KMS-11 (cell line): Measurements from ENCODE around the gene NSD1.

ENCODE experiments used
- H2AFZ ChIP-seq: fragments of 200-600 bp; sonication (generic); 2 replicates; pipeline ENCODE4 v1.6.1; 2016; ENCODE audit warnings: antibody characterized with exemption, mixed run types, low read depth
- H3K27ac ChIP-seq: fragments of 200-600 bp; sonication (generic); 2 replicates; pipeline ENCODE4 v1.6.1; 2016; ENCODE audit warnings: mild to moderate bottlenecking, mixed run types
- H3K27me3 ChIP-seq: fragments of 200-600 bp; sonication (generic); 2 replicates; pipeline ENCODE4 v1.6.1; 2017; ENCODE audit warnings: mild to moderate bottlenecking, low read depth, mixed run types, moderate library complexity; ENCODE audit not compliant: insufficient read depth
- H3K36me3 ChIP-seq: fragments of 200-600 bp; sonication (generic); 2 replicates; pipeline ENCODE4 v1.6.1; 2017; ENCODE audit warnings: mild to moderate bottlenecking, mixed run types; ENCODE audit not compliant: insufficient read depth
- H3K4me1 ChIP-seq: fragments of 200-600 bp; sonication (generic); 2 replicates; pipeline ENCODE4 v1.6.1; 2016; ENCODE audit warnings: mild to moderate bottlenecking, low read depth, mixed run types; ENCODE audit not compliant: poor library complexity, severe bottlenecking
- H3K4me2 ChIP-seq: fragments of 200-600 bp; sonication (generic); 2 replicates; pipeline ENCODE4 v1.7.0; 2016; ENCODE audit warnings: mild to moderate bottlenecking, mixed run types
- H3K4me3 ChIP-seq: fragments of 200-600 bp; sonication (generic); IDR thresholded peaks from 2 replicates; pipeline ENCODE4 v1.6.1; 2017; ENCODE audit warnings: low read depth, low read length, mixed read lengths; ENCODE audit not compliant: insufficient read depth
- H3K79me2 ChIP-seq: fragments of 200-600 bp; sonication (generic); 2 replicates; pipeline ENCODE4 v1.6.1; 2016; ENCODE audit warnings: low read depth, mixed run types; ENCODE audit not compliant: insufficient read depth
- H3K9ac ChIP-seq: fragments of 200-600 bp; sonication (generic); 2 replicates; pipeline ENCODE4 v1.6.1; 2016; ENCODE audit warnings: mild to moderate bottlenecking, mixed run types
- H4K20me1 ChIP-seq: fragments of 200-600 bp; sonication (generic); 2 replicates; pipeline ENCODE4 v1.6.1; 2016; ENCODE audit warnings: mild to moderate bottlenecking, mixed run types; ENCODE audit not compliant: insufficient read depth
- CTCF ChIP-seq: fragments of 200-600 bp; sonication (generic); conservative IDR thresholded peaks from 2 replicates; pipeline ENCODE4 v1.6.1; 2017; ENCODE audit warnings: low read depth, mild to moderate bottlenecking, antibody characterized with exemption, low read length, moderate library complexity, mixed read lengths

Gene NSD1

DNA sequence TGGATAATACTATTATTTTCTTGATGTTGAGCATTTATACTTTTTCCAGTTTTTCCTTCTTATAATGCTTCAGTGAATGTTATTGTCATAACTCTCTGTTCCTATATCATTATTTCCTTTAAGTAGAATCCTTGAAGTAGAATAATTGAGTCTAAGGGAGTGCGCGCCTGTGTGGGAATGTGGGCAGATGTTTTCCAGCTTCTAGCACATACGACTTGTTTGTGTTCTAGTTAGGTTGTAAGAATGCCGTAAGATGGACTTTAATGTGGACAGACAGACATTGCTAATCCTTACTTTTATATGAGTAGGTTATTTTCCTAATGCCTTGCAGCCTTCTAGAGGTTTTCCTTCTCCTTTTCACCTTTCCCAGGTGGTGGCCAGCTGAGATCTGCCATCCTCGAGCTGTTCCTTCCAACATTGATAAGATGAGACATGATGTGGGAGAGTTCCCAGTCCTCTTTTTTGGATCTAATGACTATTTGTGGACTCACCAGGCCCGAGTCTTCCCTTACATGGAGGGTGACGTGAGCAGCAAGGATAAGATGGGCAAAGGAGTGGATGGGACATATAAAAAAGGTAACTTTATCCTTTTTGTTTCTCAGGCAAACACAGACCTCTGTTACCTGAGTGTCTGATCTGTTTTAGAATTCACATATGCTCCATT, 135.8 kb downstream of the NSD1 start:
- Histone ChIP-seq H3K27ac (no peak overlapping the region), H3K4me1 (no peaks in the 10 kb centered on the region), H3K4me2 (no peak overlapping the region), H3K27me3 (no peaks in the 10 kb centered on the region), H3K9ac (no peak overlapping the region), H4K20me1 (no peaks in the 10 kb centered on the region), H2AFZ (no peak overlapping the region), H3K79me2 (no peaks in the 10 kb centered on the region), H3K36me3 (no peaks in the 10 kb centered on the region), H3K4me3 (no peak overlapping the region)
- no peak for TF ChIP-seq CTCF

GRCh38 chr5:177269976-177270375, 136.4 kb downstream of the NSD1 start:
- no peaks in the 10 kb centered on the region for H3K79me2 ChIP-seq
- H3K4me3 ChIP-seq = no peak overlapping the region
- no peak overlapping the region for H2AFZ ChIP-seq
- TF ChIP-seq CTCF = no peak
- H4K20me1 ChIP-seq = no peaks in the 10 kb centered on the region
- no peaks in the 10 kb centered on the region for H3K27me3 ChIP-seq
- no peak overlapping the region for H3K27ac ChIP-seq
- no peak overlapping the region for H3K9ac ChIP-seq
- H3K4me1 ChIP-seq = no peaks in the 10 kb centered on the region
- H3K4me2 ChIP-seq = no peak overlapping the region
- no peaks in the 10 kb centered on the region for H3K36me3 ChIP-seq

- H4K20me1 ChIP-seq = no peaks in the 10 kb centered on the region
- no peaks in the 10 kb centered on the region for H3K36me3 ChIP-seq
These were observed 137.1 kb downstream of the NSD1 start for GRCh38 chr5:177270653-177271052.

GRCh38 chr5:177271113-177271512, 137.5 kb downstream of the NSD1 start:
- Histone ChIP-seq H3K36me3 (no peaks in the 10 kb centered on the region), H2AFZ (no peak overlapping the region), H3K4me1 (no peaks in the 10 kb centered on the region), H3K4me3 (no peak overlapping the region), H3K27me3 (no peaks in the 10 kb centered on the region), H3K9ac (no peak overlapping the region), H4K20me1 (no peaks in the 10 kb centered on the region), H3K27ac (no peak overlapping the region), H3K79me2 (no peaks in the 10 kb centered on the region), H3K4me2 (no peak overlapping the region)
- no peak for TF ChIP-seq CTCF

More at GRCh38 chr5:177270653-177271052, 137.1 kb downstream of the NSD1 start:
- no peak overlapping the region for H3K4me3 ChIP-seq
- H3K4me1 ChIP-seq = no peaks in the 10 kb centered on the region
- H3K27me3 ChIP-seq = no peaks in the 10 kb centered on the region
- no peaks in the 10 kb centered on the region for H3K79me2 ChIP-seq
- no peak overlapping the region for H3K27ac ChIP-seq
- H2AFZ ChIP-seq = no peak overlapping the region
- H3K9ac ChIP-seq = no peak overlapping the region
- no peak for TF ChIP-seq CTCF
- no peak overlapping the region for H3K4me2 ChIP-seq
